PFSK-1 (cell line): ENCODE data around the gene PTGER4.

ENCODE experiments used
- FOXP2 ChIP-seq: optimal IDR thresholded peaks from 2 replicates; pipeline ENCODE3; 2011; ENCODE audit warnings: borderline replicate concordance, control low read depth, inconsistent platforms; ENCODE audit not compliant: insufficient read depth; ENCODE audit errors: extremely low read length, extremely low read depth
- POLR2AphosphoS5 ChIP-seq: IDR thresholded peaks from 2 replicates; pipeline ENCODE4 v1.6.1; 2012; ENCODE audit warnings: low read depth, mild to moderate bottlenecking, control low read depth, low read length, moderate library complexity
- REST ChIP-seq, 2 experiments: IDR thresholded peaks; 2 replicates each; pipeline versions ENCODE4 v1.6.1 to v1.8.0; 2011 to 2012; ENCODE audit warnings: low read depth in 2 of 2, low read length in 2 of 2, control low read depth in 1 of 2, inconsistent platforms in 1 of 2, mild to moderate bottlenecking in 1 of 2, moderate library complexity in 1 of 2; ENCODE audit not compliant: insufficient read depth in 1 of 2
- SIN3A ChIP-seq: IDR thresholded peaks from 2 replicates; pipeline ENCODE4 v1.6.1; 2012; ENCODE audit warnings: mild to moderate bottlenecking, low read length, moderate library complexity, borderline replicate concordance; ENCODE audit not compliant: insufficient read depth
- TAF1 ChIP-seq: IDR thresholded peaks from 2 replicates; pipeline ENCODE4 v1.6.1; 2012; ENCODE audit warnings: low read length, control low read depth, borderline replicate concordance; ENCODE audit not compliant: insufficient read depth

PTGER4 gene

GRCh38 chr5:40687321-40687720 lies 7.6 kb downstream of the PTGER4 start:
- no peak for TF ChIP-seq SIN3A
- TF ChIP-seq POLR2AphosphoS5, result no peak
- TF ChIP-seq FOXP2, result no peak
- no peak for TF ChIP-seq TAF1
- TF ChIP-seq REST (IDR thresholded peaks at IDR 0.05; ENCODE audit: insufficient read depth in 1 of 2, low read depth in 2 of 2, low read length in 2 of 2), result no peak

GRCh38 chr5:40688127-40688761 lies 8.5 kb downstream of the PTGER4 start:
- no peak for TF ChIP-seq TAF1

GRCh38 chr5:40688996-40689395 lies 9.3 kb downstream of the PTGER4 start:
- no peak for TF ChIP-seq FOXP2
- TF ChIP-seq TAF1, result no peak
- TF ChIP-seq POLR2AphosphoS5, result no peak
- TF ChIP-seq SIN3A, result no peak
- no peak for TF ChIP-seq REST (IDR thresholded peaks at IDR 0.05; ENCODE audit: insufficient read depth in 1 of 2, low read depth in 2 of 2, low read length in 2 of 2)

GRCh38 chr5:40689438-40689837 lies 9.7 kb downstream of the PTGER4 start:
- TF ChIP-seq REST (IDR thresholded peaks at IDR 0.05; ENCODE audit: insufficient read depth in 1 of 2, low read depth in 2 of 2, low read length in 2 of 2) (no peak), SIN3A (peak; percentile 88; the same call in 1 of the 2 replicates)

GRCh38 chr5:40690267-40690666 lies 10.6 kb downstream of the PTGER4 start:
- no peak for TF ChIP-seq TAF1
- no peak for TF ChIP-seq SIN3A
- no peak for TF ChIP-seq REST (IDR thresholded peaks at IDR 0.05; ENCODE audit: insufficient read depth in 1 of 2, low read depth in 2 of 2, low read length in 2 of 2)
- no peak for TF ChIP-seq FOXP2
- no peak for TF ChIP-seq POLR2AphosphoS5
